GM12892 (cell line): ENCODE measurements around the gene GID8.

Source experiments
- POLR2A ChIP-seq: IDR thresholded peaks from 2 replicates; pipeline ENCODE4 v1.6.1; 2011; ENCODE audit warnings: low read depth, low read length, control low read depth
- POLR2AphosphoS5 ChIP-seq: IDR thresholded peaks from 2 replicates; pipeline ENCODE4 v1.6.1; 2011; ENCODE audit warnings: low read depth, low read length, control low read depth

DNA sequence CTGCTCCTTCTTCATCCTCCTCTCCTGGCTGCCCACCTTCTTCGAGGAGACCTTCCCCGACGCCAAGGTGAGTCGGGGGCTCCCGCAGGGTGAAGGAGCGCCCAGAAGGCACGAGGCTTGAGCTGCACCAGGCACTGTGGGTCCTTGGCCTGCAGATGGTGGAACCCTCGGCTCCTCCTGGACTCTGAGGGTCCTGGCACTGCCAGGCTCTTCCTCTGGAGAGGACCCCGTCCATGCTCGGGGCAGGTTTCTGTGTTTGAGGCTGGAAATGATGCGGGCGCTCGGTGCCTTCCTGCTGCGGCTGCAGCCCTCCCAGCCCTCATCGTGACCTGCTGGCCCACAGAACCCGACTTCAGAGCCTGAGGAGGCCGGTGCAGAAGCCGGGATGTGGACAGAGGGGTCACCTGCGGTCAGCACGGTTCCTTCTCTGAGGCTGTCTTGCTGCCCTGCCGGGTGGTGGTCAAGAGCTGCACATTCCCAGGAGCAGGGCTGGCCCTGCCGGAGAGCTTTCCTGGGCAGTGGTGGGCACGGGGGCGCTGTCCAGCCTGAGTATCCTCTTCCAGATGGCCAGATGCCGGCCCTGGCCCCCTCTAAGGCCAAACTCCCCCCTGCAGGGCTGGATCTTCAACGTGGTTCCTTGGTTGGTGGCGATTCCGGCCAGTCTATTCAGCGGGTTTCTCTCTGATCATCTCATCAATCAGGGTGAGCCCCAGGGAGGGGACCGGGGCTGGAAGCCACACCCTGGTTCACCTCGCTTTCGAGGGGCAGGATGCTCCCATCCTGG lies 25.9 kb downstream of the GID8 start:
- TF ChIP-seq POLR2AphosphoS5: no peak
- TF ChIP-seq POLR2A: no peak
